GM12874 (cell line): ENCODE data around the gene TTC28.

Experiments
- CTCF ChIP-seq: IDR thresholded peaks from 2 replicates; pipeline ENCODE4 v1.5.1; 2011; ENCODE audit warnings: low read depth, mild to moderate bottlenecking, control low read depth, low read length, moderate library complexity; ENCODE audit not compliant: insufficient read depth

Gene TTC28

DNA sequence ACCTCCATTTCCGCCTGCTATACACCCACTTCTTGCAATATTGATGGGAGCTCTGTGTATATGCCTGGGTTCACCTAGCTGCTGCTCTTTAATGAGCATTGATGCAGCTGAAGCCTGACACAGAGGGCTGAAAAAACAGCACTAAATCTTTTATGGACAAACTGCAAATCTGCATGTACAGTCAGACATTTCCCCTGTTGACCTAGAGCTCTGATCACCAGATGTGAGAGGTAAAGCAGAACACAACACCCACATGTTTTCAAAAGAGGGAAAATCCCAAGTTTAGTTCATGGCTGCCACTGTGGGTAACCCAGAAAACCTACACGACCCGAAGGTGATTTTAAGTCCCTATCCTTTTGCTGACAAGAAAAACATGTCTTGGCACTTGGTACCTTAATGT is 457.6 kb downstream of the TTC28 start:
- no peak for TF ChIP-seq CTCF

GRCh38 chr22:28220626-28221363 is 458.8 kb downstream of the TTC28 start:
- TF ChIP-seq CTCF, result no peak

DNA sequence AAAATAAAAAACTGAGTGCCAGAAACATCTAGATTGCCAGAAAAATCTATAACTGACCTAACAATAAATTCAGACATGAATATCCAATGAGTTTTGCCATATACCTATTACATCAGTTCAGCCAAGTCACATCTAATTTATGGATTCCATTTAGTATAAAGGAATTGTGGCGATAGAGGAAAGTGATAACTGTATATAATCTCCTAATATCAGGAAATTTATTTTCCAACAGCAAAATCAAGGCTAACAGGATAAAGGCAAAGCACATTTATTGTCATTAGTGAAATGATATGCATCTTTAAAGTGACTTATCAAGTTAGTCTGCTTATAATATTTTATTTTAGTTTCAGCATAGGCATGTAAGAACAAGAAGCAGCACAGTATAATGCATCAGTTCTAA is 462.4 kb downstream of the TTC28 start:
- TF ChIP-seq CTCF, result no peak

DNA sequence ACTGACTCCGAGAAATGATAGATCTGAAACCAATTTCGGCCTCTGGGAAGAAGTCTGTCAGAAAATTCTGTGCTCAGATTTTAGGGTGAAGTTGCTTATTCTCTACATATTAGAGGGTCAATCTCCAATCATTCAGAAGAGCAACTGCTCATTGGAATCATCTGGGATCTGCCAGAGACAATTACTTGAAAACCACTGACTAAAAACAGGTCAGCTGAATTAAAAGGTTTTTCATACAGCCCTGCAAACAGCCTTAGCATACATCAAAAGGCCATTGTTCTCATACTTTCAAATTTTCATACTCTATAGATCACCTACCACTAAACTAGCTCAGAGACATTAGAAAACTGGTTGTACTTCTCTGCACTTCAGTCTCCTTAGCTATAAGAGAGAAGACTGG is 470.9 kb downstream of the TTC28 start:
- TF ChIP-seq CTCF, result no peak

GRCh38 chr22:28208036-28208435 is 471.6 kb downstream of the TTC28 start:
- no peak for TF ChIP-seq CTCF

GRCh38 chr22:28207281-28208030 is 472.2 kb downstream of the TTC28 start:
- TF ChIP-seq CTCF, result no peak

- no peak for TF ChIP-seq CTCF
Measured at GRCh38 chr22:28205926-28206325, 473.7 kb downstream of the TTC28 start.
